AG09319 (cell line): Measurements from ENCODE around the gene CLIC3.

Experiments used
- DNase-seq: peaks from one replicate; pipeline ENCODE4 v3.0.0-alpha.2; 2010; ENCODE audit warnings: low read depth; ENCODE audit errors: extremely low read depth
- CTCF ChIP-seq: IDR thresholded peaks from 2 replicates; pipeline ENCODE4 v1.5.1; 2011; ENCODE audit warnings: low read depth, mild to moderate bottlenecking, inconsistent platforms, low read length, moderate library complexity

Gene CLIC3

GRCh38 chr9:137029058-137029936 lies 32.9 kb upstream of the CLIC3 start:
- no peak for DNase-seq
- peak; percentile 93 for TF ChIP-seq CTCF

- DNase-seq: no peak
- peak; percentile 34 for TF ChIP-seq CTCF
Measured at GRCh38 chr9:137028263-137029057, 32.1 kb upstream of the CLIC3 start.

- no peak for TF ChIP-seq CTCF
- no peak for DNase-seq
Measured at GRCh38 chr9:137027369-137028262, 31.2 kb upstream of the CLIC3 start, which contains the start of gene ABCA2. Gene ABCA2 (minus strand): TSS chr9:137028237. CDS start chr9:137028140, 97 bp downstream.

- DNase-seq: no peak
- no peak for TF ChIP-seq CTCF
Measured at GRCh38 chr9:137026828-137027227, 30.5 kb upstream of the CLIC3 start.

- no peak for DNase-seq
- no peak for TF ChIP-seq CTCF
Measured at GRCh38 chr9:137026384-137026783, 30.0 kb upstream of the CLIC3 start.

- DNase-seq: no peak
- no peak for TF ChIP-seq CTCF
Measured at GRCh38 chr9:137025517-137025966, 29.2 kb upstream of the CLIC3 start.
